ENCODE data around the gene BACH2.

- TF ChIP-seq, protein P1, sequence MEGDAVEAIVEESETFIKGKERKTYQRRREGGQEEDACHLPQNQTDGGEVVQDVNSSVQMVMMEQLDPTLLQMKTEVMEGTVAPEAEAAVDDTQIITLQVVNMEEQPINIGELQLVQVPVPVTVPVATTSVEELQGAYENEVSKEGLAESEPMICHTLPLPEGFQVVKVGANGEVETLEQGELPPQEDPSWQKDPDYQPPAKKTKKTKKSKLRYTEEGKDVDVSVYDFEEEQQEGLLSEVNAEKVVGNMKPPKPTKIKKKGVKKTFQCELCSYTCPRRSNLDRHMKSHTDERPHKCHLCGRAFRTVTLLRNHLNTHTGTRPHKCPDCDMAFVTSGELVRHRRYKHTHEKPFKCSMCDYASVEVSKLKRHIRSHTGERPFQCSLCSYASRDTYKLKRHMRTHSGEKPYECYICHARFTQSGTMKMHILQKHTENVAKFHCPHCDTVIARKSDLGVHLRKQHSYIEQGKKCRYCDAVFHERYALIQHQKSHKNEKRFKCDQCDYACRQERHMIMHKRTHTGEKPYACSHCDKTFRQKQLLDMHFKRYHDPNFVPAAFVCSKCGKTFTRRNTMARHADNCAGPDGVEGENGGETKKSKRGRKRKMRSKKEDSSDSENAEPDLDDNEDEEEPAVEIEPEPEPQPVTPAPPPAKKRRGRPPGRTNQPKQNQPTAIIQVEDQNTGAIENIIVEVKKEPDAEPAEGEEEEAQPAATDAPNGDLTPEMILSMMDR (IDR thresholded peaks at IDR 0.05; ENCODE audit: insufficient read depth, low read length, poor library complexity, severe bottlenecking) = no peak
- no peak for TF ChIP-seq EZH2phosphoT487 (conservative IDR thresholded peaks at IDR 0.05; ENCODE audit: low read length)
Observed at GRCh38 chr6:89930789-89931188, 365.9 kb downstream of the BACH2 start.
